ENCODE measurements around the gene MTA3.

MTA3 gene

GRCh38 chr2:42659609-42660008, 91.2 kb downstream of the MTA3 start:
- DNase-seq (ENCODE audit: low read depth in 2 of 3, low spot score in 1 of 3) = no peak

- DNase-seq (ENCODE audit: low read depth in 2 of 3, low spot score in 1 of 3) = peak; percentile 37 to 49 (median 45)
Measured at GRCh38 chr2:42663106-42663780, 94.8 kb downstream of the MTA3 start.

GRCh38 chr2:42663828-42664227, 95.4 kb downstream of the MTA3 start:
- DNase-seq (ENCODE audit: low read depth in 2 of 3, low spot score in 1 of 3) = no peak

- no peak for DNase-seq (ENCODE audit: low read depth in 2 of 3, low spot score in 1 of 3)
Measured at GRCh38 chr2:42673989-42674579, 105.7 kb downstream of the MTA3 start.

- DNase-seq (ENCODE audit: low read depth in 2 of 3, low spot score in 1 of 3) = no peak
Measured at GRCh38 chr2:42675815-42676214, 107.4 kb downstream of the MTA3 start.

GRCh38 chr2:42685303-42685702, 116.9 kb downstream of the MTA3 start:
- no peak for DNase-seq (ENCODE audit: low read depth in 2 of 3, low spot score in 1 of 3)

- DNase-seq (ENCODE audit: low read depth in 2 of 3, low spot score in 1 of 3) = no peak
Measured at GRCh38 chr2:42693013-42693615, 124.7 kb downstream of the MTA3 start.

- DNase-seq (ENCODE audit: low read depth in 2 of 3, low spot score in 1 of 3) = no peak
Measured at GRCh38 chr2:42693688-42694479, 125.5 kb downstream of the MTA3 start.

- no peak for DNase-seq (ENCODE audit: low read depth in 2 of 3, low spot score in 1 of 3)
Measured at GRCh38 chr2:42696987-42697386, 128.6 kb downstream of the MTA3 start.

- DNase-seq (ENCODE audit: low read depth in 2 of 3, low spot score in 1 of 3) = no peak
Measured at GRCh38 chr2:42698940-42699339, 130.5 kb downstream of the MTA3 start.

- no peak for DNase-seq (ENCODE audit: low read depth in 2 of 3, low spot score in 1 of 3)
Measured at GRCh38 chr2:42706836-42707235, 138.4 kb downstream of the MTA3 start.

- DNase-seq (ENCODE audit: low read depth in 2 of 3, low spot score in 1 of 3) = no peak
Measured at GRCh38 chr2:42708179-42708578, 139.7 kb downstream of the MTA3 start.

GRCh38 chr2:42711896-42712295, 143.5 kb downstream of the MTA3 start:
- no peak for DNase-seq (ENCODE audit: low read depth in 2 of 3, low spot score in 1 of 3)

- no peak for DNase-seq (ENCODE audit: low read depth in 2 of 3, low spot score in 1 of 3)
Measured at GRCh38 chr2:42712934-42713333, 144.5 kb downstream of the MTA3 start.

GRCh38 chr2:42713920-42714319, 145.5 kb downstream of the MTA3 start:
- DNase-seq (ENCODE audit: low read depth in 2 of 3, low spot score in 1 of 3) = no peak

GRCh38 chr2:42714686-42715085, 146.3 kb downstream of the MTA3 start:
- DNase-seq (ENCODE audit: low read depth in 2 of 3, low spot score in 1 of 3) = no peak

GRCh38 chr2:42721898-42722297, 153.5 kb downstream of the MTA3 start:
- DNase-seq (ENCODE audit: low read depth in 2 of 3, low spot score in 1 of 3) = no peak

GRCh38 chr2:42722320-42723190, 154.1 kb downstream of the MTA3 start:
- DNase-seq (ENCODE audit: low read depth in 2 of 3, low spot score in 1 of 3) = peak; percentile 12 to 22 (median 14)

- no peak for DNase-seq (ENCODE audit: low read depth in 2 of 3, low spot score in 1 of 3)
Measured at GRCh38 chr2:42723465-42723864, 155.0 kb downstream of the MTA3 start.

GRCh38 chr2:42724886-42725285, 156.5 kb downstream of the MTA3 start:
- DNase-seq (ENCODE audit: low read depth in 2 of 3, low spot score in 1 of 3) = no peak

GRCh38 chr2:42725657-42726056, 157.2 kb downstream of the MTA3 start:
- DNase-seq (ENCODE audit: low read depth in 2 of 3, low spot score in 1 of 3) = no peak

Measured in stimulated activated CD4-positive, alpha-beta T cell treated with anti-CD3 and anti-CD28 coated beads, Interleukin-12 subunit alpha, Interleukin-12 subunit beta, amount 100 ng/mL, for 48 hours (primary cell).